Esophagus muscularis mucosa (tissue), 4 donors: Measurements from ENCODE around the gene ABI1.

Experiments used
- EP300 ChIP-seq: sonication (generic); formaldehyde crosslinking; IDR thresholded peaks from one replicate; pipeline ENCODE4 v1.6.1; 2017; ENCODE audit warnings: antibody characterized with exemption
- POLR2A ChIP-seq: fragments of 450-650 bp; IDR thresholded peaks from one replicate; pipeline ENCODE4 v1.6.1; 2017; ENCODE audit warnings: antibody characterized with exemption, moderate library complexity, mild to moderate bottlenecking, low read depth
- POLR2AphosphoS5 ChIP-seq, 2 donors: sonication (generic); formaldehyde crosslinking; IDR thresholded peaks; one replicate each; pipeline ENCODE4 v1.6.1; 2017; ENCODE audit warnings: antibody characterized with exemption in 2 of 2
- TF ChIP-seq, protein P1 (sequence below), 3 experiments: fragments of 200-600 bp in 2 of 3; fragments of 450-650 bp in 1 of 3; sonication (generic) in 2 of 3; IDR thresholded peaks; one replicate each; pipeline ENCODE4 v1.5.1; 2017 to 2019; ENCODE audit warnings: antibody characterized with exemption in 3 of 3, mild to moderate bottlenecking in 2 of 3, moderate library complexity in 1 of 3

DNA sequence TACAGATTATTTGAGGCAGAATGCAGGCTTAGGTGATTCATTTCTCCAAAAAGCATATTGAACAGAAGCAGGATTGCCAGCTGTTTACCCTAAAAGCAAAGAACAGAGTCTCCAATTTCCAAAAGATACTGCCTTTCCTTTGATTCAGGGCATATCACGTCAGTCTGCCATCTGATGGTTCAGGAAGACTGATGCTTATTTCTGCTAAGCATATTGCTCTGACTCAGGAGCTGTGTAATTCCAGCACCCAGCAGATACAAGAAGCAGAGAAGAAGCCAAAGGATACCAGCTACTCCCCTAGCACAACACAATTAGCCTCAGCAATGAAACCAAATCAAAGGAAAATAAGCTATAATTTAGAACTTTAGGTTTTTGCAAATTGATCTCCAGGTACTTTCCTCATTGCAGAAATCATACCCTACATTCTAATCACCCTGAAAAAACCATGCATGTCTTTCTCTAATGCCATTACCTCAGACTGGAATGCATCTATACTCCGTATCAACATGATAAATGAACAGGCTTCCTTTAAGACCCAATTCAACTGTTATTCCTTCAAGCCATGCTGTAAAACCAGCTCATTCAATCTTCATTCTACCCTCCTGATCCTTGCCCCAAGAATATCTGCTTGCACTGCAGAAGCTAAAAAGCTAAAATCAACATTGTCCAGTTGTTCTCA is 55.1 kb downstream of the ABI1 start:
- TF ChIP-seq, protein P1, sequence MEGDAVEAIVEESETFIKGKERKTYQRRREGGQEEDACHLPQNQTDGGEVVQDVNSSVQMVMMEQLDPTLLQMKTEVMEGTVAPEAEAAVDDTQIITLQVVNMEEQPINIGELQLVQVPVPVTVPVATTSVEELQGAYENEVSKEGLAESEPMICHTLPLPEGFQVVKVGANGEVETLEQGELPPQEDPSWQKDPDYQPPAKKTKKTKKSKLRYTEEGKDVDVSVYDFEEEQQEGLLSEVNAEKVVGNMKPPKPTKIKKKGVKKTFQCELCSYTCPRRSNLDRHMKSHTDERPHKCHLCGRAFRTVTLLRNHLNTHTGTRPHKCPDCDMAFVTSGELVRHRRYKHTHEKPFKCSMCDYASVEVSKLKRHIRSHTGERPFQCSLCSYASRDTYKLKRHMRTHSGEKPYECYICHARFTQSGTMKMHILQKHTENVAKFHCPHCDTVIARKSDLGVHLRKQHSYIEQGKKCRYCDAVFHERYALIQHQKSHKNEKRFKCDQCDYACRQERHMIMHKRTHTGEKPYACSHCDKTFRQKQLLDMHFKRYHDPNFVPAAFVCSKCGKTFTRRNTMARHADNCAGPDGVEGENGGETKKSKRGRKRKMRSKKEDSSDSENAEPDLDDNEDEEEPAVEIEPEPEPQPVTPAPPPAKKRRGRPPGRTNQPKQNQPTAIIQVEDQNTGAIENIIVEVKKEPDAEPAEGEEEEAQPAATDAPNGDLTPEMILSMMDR (IDR thresholded peaks at IDR 0.05): no peak
- no peak for TF ChIP-seq POLR2A
- no peak for TF ChIP-seq EP300
- TF ChIP-seq POLR2AphosphoS5 (IDR thresholded peaks at IDR 0.05): no peak
